SK-N-MC (cell line): ENCODE data around the gene CLSTN3.

ENCODE experiments used
- EZH2 ChIP-seq: fragments of 200-600 bp; sonication (generic); IDR thresholded peaks from one replicate; pipeline ENCODE4 v1.6.1; 2017; ENCODE audit warnings: antibody characterized with exemption
- FOXP2 ChIP-seq: optimal IDR thresholded peaks from 2 replicates; pipeline ENCODE3; 2011; ENCODE audit warnings: mild to moderate bottlenecking, moderate library complexity; ENCODE audit not compliant: insufficient read depth; ENCODE audit errors: extremely low read length, control extremely low read depth

GRCh38 chr12:7143564-7143963 is 13.4 kb downstream of the CLSTN3 start:
- TF ChIP-seq FOXP2 (no peak), EZH2 (no peak)
